ENCODE results near the gene LRRN2.

The LRRN2 gene

GRCh38 chr1:204600203-204600602 is 85.3 kb downstream of the LRRN2 start:
- no peak for DNase-seq (ENCODE audit: low read depth)

GRCh38 chr1:204599596-204599995 is 85.9 kb downstream of the LRRN2 start:
- DNase-seq (ENCODE audit: low read depth): no peak

- DNase-seq (ENCODE audit: low read depth): no peak
Measured at GRCh38 chr1:204599098-204599497, 86.4 kb downstream of the LRRN2 start.

- no peak for DNase-seq (ENCODE audit: low read depth)
Measured at GRCh38 chr1:204598319-204598969, 87.1 kb downstream of the LRRN2 start.

- DNase-seq (ENCODE audit: low read depth): no peak
Measured at GRCh38 chr1:204592246-204592948, 93.1 kb downstream of the LRRN2 start.

GRCh38 chr1:204591473-204592090 is 94.0 kb downstream of the LRRN2 start:
- no peak for DNase-seq (ENCODE audit: low read depth)

- DNase-seq (ENCODE audit: low read depth): no peak
Measured at GRCh38 chr1:204589409-204590038, 96.0 kb downstream of the LRRN2 start.

GRCh38 chr1:204588826-204589225 is 96.7 kb downstream of the LRRN2 start:
- DNase-seq (ENCODE audit: low read depth): no peak

GRCh38 chr1:204587621-204588020 is 97.9 kb downstream of the LRRN2 start:
- no peak for DNase-seq (ENCODE audit: low read depth)

GRCh38 chr1:204584699-204585372 is 100.7 kb downstream of the LRRN2 start:
- DNase-seq (ENCODE audit: low read depth): no peak

- DNase-seq (ENCODE audit: low read depth): no peak
Measured at GRCh38 chr1:204583909-204584632, 101.5 kb downstream of the LRRN2 start.

- DNase-seq (ENCODE audit: low read depth): no peak
Measured at GRCh38 chr1:204581759-204582158, 103.8 kb downstream of the LRRN2 start.

GRCh38 chr1:204580862-204581261 is 104.7 kb downstream of the LRRN2 start:
- DNase-seq (ENCODE audit: low read depth): no peak

- DNase-seq (ENCODE audit: low read depth): no peak
Measured at GRCh38 chr1:204579681-204580080, 105.9 kb downstream of the LRRN2 start.

GRCh38 chr1:204578867-204579664 is 106.5 kb downstream of the LRRN2 start:
- DNase-seq (ENCODE audit: low read depth): no peak

- no peak for DNase-seq (ENCODE audit: low read depth)
Measured at GRCh38 chr1:204577794-204578478, 107.6 kb downstream of the LRRN2 start.

GRCh38 chr1:204576422-204576821 is 109.1 kb downstream of the LRRN2 start:
- no peak for DNase-seq (ENCODE audit: low read depth)

GRCh38 chr1:204575221-204576190 is 110.0 kb downstream of the LRRN2 start:
- no peak for DNase-seq (ENCODE audit: low read depth)

GRCh38 chr1:204574865-204575163 is 110.7 kb downstream of the LRRN2 start:
- no peak for DNase-seq (ENCODE audit: low read depth)
